Liver (tissue), 9 donors: ENCODE data around the gene ZBTB38. TPM values are rescaled to one million over a fixed set of nuclear protein-coding genes. Genes with fewer than 3 reads are reported as not detected.

ENCODE experiments used
- DNase-seq: peaks from one replicate; pipeline ENCODE4 v3.0.0-alpha.2; 2017; ENCODE audit warnings: low spot score
- H3K27ac ChIP-seq, 2 donors: one replicate each; pipeline ENCODE4 v1.7.0; 2013; ENCODE audit warnings: inconsistent platforms in 2 of 2, low read length in 2 of 2, control low read depth in 1 of 2, low read depth in 1 of 2, mild to moderate bottlenecking in 1 of 2
- H3K27me3 ChIP-seq, 4 donors: one replicate each; pipeline versions ENCODE4 v1.6.1 to v1.7.0; 2013; ENCODE audit warnings: low read length in 3 of 4, inconsistent platforms in 1 of 4, mild to moderate bottlenecking in 1 of 4, moderate library complexity in 1 of 4; ENCODE audit not compliant: control insufficient read depth in 4 of 4, insufficient read depth in 4 of 4
- H3K36me3 ChIP-seq, 4 donors: one replicate each; pipeline versions ENCODE4 v1.6.1 to v1.7.0; 2013; ENCODE audit warnings: low read length in 3 of 4, mild to moderate bottlenecking in 3 of 4, low read depth in 1 of 4, moderate library complexity in 1 of 4; ENCODE audit not compliant: control insufficient read depth in 4 of 4, insufficient read depth in 3 of 4
- H3K4me1 ChIP-seq, 4 donors: one replicate each; pipeline versions ENCODE4 v1.6.1 to v1.7.0; 2013; ENCODE audit warnings: low read length in 3 of 4, mild to moderate bottlenecking in 3 of 4, moderate library complexity in 1 of 4; ENCODE audit not compliant: control insufficient read depth in 4 of 4, insufficient read depth in 4 of 4
- H3K4me3 ChIP-seq, 3 donors: one replicate each; pipeline versions ENCODE4 v1.6.1 to v1.7.0; 2013; ENCODE audit warnings: low read length in 3 of 3, control low read depth in 1 of 3, low read depth in 1 of 3, mild to moderate bottlenecking in 1 of 3
- H3K9ac ChIP-seq, 2 donors: one replicate each; pipeline ENCODE4 v1.7.0; 2013; ENCODE audit warnings: low read length in 2 of 2, mild to moderate bottlenecking in 2 of 2, moderate library complexity in 2 of 2, control low read depth in 1 of 2, low read depth in 1 of 2
- H3K9me3 ChIP-seq, 4 donors: one replicate each; pipeline versions ENCODE4 v1.6.1 to v1.7.0; 2013; ENCODE audit warnings: low read length in 3 of 4; ENCODE audit not compliant: control insufficient read depth in 4 of 4
- EGR1 ChIP-seq, 2 donors: IDR thresholded peaks; 2 replicates each; pipeline ENCODE4 v1.6.1; 2016 to 2018; ENCODE audit warnings: antibody characterized with exemption in 2 of 2, low read depth in 2 of 2
- FOXA1 ChIP-seq: IDR thresholded peaks from 2 replicates; pipeline ENCODE4 v1.6.1; 2016; ENCODE audit warnings: antibody characterized with exemption
- FOXA2 ChIP-seq: IDR thresholded peaks from 2 replicates; pipeline ENCODE4 v1.6.1; 2016; ENCODE audit warnings: antibody characterized with exemption
- GABPA ChIP-seq, 2 donors: IDR thresholded peaks in 1 of 2; conservative IDR thresholded peaks in 1 of 2; 2 replicates each; pipeline ENCODE4 v1.6.1; 2016; ENCODE audit warnings: antibody characterized with exemption in 2 of 2, mild to moderate bottlenecking in 1 of 2, moderate library complexity in 1 of 2
- HNF4A ChIP-seq, 2 donors: conservative IDR thresholded peaks; 2 replicates each; pipeline ENCODE4 v1.6.1; 2016; ENCODE audit warnings: antibody characterized with exemption in 2 of 2, mild to moderate bottlenecking in 2 of 2
- HNF4G ChIP-seq: IDR thresholded peaks from 2 replicates; pipeline ENCODE4 v1.6.1; 2016; ENCODE audit warnings: antibody characterized with exemption
- JUND ChIP-seq, 2 donors: IDR thresholded peaks; 2 replicates each; pipeline ENCODE4 v1.6.1; 2016; ENCODE audit warnings: antibody characterized with exemption in 2 of 2
- NR2F2 ChIP-seq: IDR thresholded peaks from 2 replicates; pipeline ENCODE4 v1.6.1; 2016; ENCODE audit warnings: antibody characterized with exemption
- RAD21 ChIP-seq, 2 donors: IDR thresholded peaks; 2 replicates each; pipeline ENCODE4 v1.6.1; 2016; ENCODE audit warnings: antibody characterized with exemption in 2 of 2, mild to moderate bottlenecking in 2 of 2
- RXRA ChIP-seq, 2 donors: IDR thresholded peaks; 2 replicates each; pipeline ENCODE4 v1.6.1; 2017 to 2018; ENCODE audit warnings: antibody characterized with exemption in 2 of 2, mild to moderate bottlenecking in 1 of 2
- SP1 ChIP-seq: IDR thresholded peaks from 2 replicates; pipeline ENCODE4 v1.6.1; 2018; ENCODE audit warnings: antibody characterized with exemption, mild to moderate bottlenecking
- TAF1 ChIP-seq: conservative IDR thresholded peaks from 2 replicates; pipeline ENCODE4 v1.6.1; 2016; ENCODE audit warnings: antibody characterized with exemption, mild to moderate bottlenecking
- YY1 ChIP-seq: IDR thresholded peaks from 2 replicates; pipeline ENCODE4 v1.6.1; 2016; ENCODE audit warnings: antibody characterized with exemption, mild to moderate bottlenecking
- WGBS: extraction: QIAGEN DNeasy Blood & Tissue Kit; methylation state at CpG from one replicate; pipeline ENCODE4 v1.1.7; 2013; 5-methylcytosine and 5-hydroxymethylcytosine counted together
- polyA plus RNA-seq, 2 donors: library from polyadenylated mRNA; stranded (reverse) in 1 of 2; unstranded in 1 of 2; fragments of 200-250 nt in 1 of 2; fragments of >200 nt in 1 of 2; fragmentation: Nextera tagmentation in 1 of 2; extraction: Ambion mirVana in 1 of 2; gene quantifications; one replicate each; pipeline versions ENCODE4 v1.2.1 to v1.2.3, GENCODE V29; 2013 to 2015
- total RNA-seq, 2 donors: library from RNA; depleted of rRNA; stranded (reverse); fragments of >200 nt; gene quantifications; one replicate each; pipeline ENCODE4 v1.2.3, GENCODE V29; 2014
- TF ChIP-seq, protein P1 (sequence below): IDR thresholded peaks from 2 replicates; pipeline ENCODE4 v1.6.1; 2016; ENCODE audit warnings: antibody characterized with exemption
- TF ChIP-seq, protein P2 (sequence below): IDR thresholded peaks from 2 replicates; pipeline ENCODE4 v1.6.1; 2016; ENCODE audit warnings: antibody characterized with exemption
- TF ChIP-seq, protein P3 (sequence below): IDR thresholded peaks from 2 replicates; pipeline ENCODE4 v1.6.1; 2016; ENCODE audit warnings: antibody characterized with exemption
- TF ChIP-seq, protein P4 (sequence below): IDR thresholded peaks from 2 replicates; pipeline ENCODE4 v1.6.1; 2016; ENCODE audit warnings: antibody characterized with exemption, mild to moderate bottlenecking
- TF ChIP-seq, protein P5 (sequence below): fragments of 150-350 bp; IDR thresholded peaks from 2 replicates; pipeline ENCODE4 v1.5.1; 2017; ENCODE audit warnings: improper control_type of control experiment, low read depth, low read length; ENCODE audit not compliant: missing input control
- donor health status: healthy.
- donor health status: healthy.
- donor health status: healthy.
- donor health status: healthy.
- donor health status: healthy.

The ZBTB38 gene
- total and polyA plus RNA-seq, 4 donors: 9.5 to 57.3 (median 19.5) TPM

DNA sequence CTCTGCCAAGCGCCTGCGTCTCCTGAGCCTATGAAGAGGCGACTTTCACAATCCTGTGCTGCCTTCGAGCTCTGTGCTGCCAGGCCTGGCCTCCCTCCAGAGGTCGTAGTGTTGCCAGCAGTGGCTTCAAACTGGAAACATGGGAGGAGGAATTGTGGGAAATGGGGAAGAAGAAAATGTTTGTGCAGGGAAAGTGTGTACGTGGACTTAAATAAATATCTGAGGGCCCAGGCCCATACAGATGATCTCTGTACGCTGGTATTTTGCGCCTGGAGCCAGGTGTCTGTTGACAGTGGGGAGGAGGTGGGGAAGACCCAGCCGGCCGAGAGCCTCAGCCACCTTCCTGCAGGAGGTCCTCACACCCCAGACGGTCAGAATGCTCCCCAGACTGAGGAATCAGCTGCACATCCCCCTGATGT, 44.6 kb downstream of the ZBTB38 start:
- Histone ChIP-seq H3K4me3 (peak overlapping the region; percentile 28 to 64 (median 40)), H3K27me3 (no peaks in the 10 kb centered on the region), H3K36me3 (peaks cover 0 to 8% (median 2%) of the 10 kb centered on the region in 4 donors), H3K4me1 (peaks cover 10 to 34% (median 19%) of the 10 kb centered on the region in 4 donors), H3K9ac (peak overlapping the region; percentile 97 to 98), H3K9me3 (no peaks in the 10 kb centered on the region), H3K27ac (peak overlapping the region; percentile 95 to 96)
- 17% methylated on average over 11 of the region's 11 CpGs for WGBS
- peak; percentile 61 for DNase-seq
- TF ChIP-seq FOXA2 (peak; percentile 84), RXRA (IDR thresholded peaks at IDR 0.05) (peak; percentile 72 to 85), EGR1 (IDR thresholded peaks at IDR 0.05; ENCODE audit: low read depth in 2 of 2) (peak; percentile 35 to 43), RAD21 (IDR thresholded peaks at IDR 0.05) (peak; percentile 50 to 67), GABPA (IDR thresholded peaks at IDR 0.05 in 1 of 2, conservative IDR thresholded peaks at IDR 0.05 in 1 of 2) (peak in 1 of 2 donors; percentile 49), TAF1 (peak; percentile 91), SP1 (peak; percentile 80), NR2F2 (no peak), HNF4A (conservative IDR thresholded peaks at IDR 0.05) (peak; percentile 75 to 76), YY1 (peak; percentile 75), HNF4G (peak; percentile 22), FOXA1 (peak; percentile 71), JUND (IDR thresholded peaks at IDR 0.05) (peak; percentile 65 to 83)
- TF ChIP-seq, protein P1, sequence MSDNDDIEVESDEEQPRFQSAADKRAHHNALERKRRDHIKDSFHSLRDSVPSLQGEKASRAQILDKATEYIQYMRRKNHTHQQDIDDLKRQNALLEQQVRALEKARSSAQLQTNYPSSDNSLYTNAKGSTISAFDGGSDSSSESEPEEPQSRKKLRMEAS: peak; percentile 61
- TF ChIP-seq, protein P2, sequence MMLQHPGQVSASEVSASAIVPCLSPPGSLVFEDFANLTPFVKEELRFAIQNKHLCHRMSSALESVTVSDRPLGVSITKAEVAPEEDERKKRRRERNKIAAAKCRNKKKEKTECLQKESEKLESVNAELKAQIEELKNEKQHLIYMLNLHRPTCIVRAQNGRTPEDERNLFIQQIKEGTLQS: no peak
- TF ChIP-seq, protein P3, sequence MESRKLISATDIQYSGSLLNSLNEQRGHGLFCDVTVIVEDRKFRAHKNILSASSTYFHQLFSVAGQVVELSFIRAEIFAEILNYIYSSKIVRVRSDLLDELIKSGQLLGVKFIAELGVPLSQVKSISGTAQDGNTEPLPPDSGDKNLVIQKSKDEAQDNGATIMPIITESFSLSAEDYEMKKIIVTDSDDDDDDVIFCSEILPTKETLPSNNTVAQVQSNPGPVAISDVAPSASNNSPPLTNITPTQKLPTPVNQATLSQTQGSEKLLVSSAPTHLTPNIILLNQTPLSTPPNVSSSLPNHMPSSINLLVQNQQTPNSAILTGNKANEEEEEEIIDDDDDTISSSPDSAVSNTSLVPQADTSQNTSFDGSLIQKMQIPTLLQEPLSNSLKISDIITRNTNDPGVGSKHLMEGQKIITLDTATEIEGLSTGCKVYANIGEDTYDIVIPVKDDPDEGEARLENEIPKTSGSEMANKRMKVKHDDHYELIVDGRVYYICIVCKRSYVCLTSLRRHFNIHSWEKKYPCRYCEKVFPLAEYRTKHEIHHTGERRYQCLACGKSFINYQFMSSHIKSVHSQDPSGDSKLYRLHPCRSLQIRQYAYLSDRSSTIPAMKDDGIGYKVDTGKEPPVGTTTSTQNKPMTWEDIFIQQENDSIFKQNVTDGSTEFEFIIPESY: peak; percentile 69
- TF ChIP-seq, protein P4, sequence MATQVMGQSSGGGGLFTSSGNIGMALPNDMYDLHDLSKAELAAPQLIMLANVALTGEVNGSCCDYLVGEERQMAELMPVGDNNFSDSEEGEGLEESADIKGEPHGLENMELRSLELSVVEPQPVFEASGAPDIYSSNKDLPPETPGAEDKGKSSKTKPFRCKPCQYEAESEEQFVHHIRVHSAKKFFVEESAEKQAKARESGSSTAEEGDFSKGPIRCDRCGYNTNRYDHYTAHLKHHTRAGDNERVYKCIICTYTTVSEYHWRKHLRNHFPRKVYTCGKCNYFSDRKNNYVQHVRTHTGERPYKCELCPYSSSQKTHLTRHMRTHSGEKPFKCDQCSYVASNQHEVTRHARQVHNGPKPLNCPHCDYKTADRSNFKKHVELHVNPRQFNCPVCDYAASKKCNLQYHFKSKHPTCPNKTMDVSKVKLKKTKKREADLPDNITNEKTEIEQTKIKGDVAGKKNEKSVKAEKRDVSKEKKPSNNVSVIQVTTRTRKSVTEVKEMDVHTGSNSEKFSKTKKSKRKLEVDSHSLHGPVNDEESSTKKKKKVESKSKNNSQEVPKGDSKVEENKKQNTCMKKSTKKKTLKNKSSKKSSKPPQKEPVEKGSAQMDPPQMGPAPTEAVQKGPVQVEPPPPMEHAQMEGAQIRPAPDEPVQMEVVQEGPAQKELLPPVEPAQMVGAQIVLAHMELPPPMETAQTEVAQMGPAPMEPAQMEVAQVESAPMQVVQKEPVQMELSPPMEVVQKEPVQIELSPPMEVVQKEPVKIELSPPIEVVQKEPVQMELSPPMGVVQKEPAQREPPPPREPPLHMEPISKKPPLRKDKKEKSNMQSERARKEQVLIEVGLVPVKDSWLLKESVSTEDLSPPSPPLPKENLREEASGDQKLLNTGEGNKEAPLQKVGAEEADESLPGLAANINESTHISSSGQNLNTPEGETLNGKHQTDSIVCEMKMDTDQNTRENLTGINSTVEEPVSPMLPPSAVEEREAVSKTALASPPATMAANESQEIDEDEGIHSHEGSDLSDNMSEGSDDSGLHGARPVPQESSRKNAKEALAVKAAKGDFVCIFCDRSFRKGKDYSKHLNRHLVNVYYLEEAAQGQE: peak; percentile 85
- TF ChIP-seq, protein P5, sequence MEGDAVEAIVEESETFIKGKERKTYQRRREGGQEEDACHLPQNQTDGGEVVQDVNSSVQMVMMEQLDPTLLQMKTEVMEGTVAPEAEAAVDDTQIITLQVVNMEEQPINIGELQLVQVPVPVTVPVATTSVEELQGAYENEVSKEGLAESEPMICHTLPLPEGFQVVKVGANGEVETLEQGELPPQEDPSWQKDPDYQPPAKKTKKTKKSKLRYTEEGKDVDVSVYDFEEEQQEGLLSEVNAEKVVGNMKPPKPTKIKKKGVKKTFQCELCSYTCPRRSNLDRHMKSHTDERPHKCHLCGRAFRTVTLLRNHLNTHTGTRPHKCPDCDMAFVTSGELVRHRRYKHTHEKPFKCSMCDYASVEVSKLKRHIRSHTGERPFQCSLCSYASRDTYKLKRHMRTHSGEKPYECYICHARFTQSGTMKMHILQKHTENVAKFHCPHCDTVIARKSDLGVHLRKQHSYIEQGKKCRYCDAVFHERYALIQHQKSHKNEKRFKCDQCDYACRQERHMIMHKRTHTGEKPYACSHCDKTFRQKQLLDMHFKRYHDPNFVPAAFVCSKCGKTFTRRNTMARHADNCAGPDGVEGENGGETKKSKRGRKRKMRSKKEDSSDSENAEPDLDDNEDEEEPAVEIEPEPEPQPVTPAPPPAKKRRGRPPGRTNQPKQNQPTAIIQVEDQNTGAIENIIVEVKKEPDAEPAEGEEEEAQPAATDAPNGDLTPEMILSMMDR: peak; percentile 6
